ENCODE results near the gene RAB11A. TPM values are rescaled to one million over a fixed set of nuclear protein-coding genes. Genes with fewer than 3 reads are reported as not detected.

Gene RAB11A
- total and polyA plus RNA-seq, 9 of the 15 experiments (the other 6 are each of a cell fraction or from before 2014, with no cell fraction given): 129 to 369 (median 245) TPM

DNA sequence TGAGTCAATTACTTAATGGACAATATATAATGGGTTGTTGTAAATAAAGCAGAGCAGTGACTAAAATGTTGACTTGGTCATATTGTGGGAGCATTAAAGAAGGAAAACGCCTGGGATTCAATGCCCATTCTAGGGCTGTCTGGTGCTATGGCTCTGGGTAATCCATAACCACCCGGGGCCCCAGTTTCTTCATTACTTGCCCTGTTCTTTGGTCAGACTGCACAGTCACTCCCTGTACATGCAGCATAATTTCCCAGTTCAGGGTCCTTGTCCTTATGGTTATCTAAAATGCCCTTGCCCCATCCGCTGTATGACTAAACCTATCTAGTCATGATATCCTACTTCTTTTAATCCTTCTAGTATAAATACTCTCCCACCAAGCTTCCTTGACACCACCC lies 49.7 kb upstream of the RAB11A start (continued):
- TF ChIP-seq, protein P1, sequence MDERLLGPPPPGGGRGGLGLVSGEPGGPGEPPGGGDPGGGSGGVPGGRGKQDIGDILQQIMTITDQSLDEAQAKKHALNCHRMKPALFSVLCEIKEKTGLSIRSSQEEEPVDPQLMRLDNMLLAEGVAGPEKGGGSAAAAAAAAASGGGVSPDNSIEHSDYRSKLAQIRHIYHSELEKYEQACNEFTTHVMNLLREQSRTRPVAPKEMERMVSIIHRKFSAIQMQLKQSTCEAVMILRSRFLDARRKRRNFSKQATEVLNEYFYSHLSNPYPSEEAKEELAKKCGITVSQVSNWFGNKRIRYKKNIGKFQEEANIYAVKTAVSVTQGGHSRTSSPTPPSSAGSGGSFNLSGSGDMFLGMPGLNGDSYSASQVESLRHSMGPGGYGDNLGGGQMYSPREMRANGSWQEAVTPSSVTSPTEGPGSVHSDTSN (CRISPR knock-in tag; IDR thresholded peaks at IDR 0.05; ENCODE audit: low read depth): no peak
- TF ChIP-seq, protein P1 (tag; conservative IDR thresholded peaks at IDR 0.05; ENCODE audit: low read depth): no peak
- TF ChIP-seq NR2C2 (CRISPR knock-in tag; IDR thresholded peaks at IDR 0.05) (no peak), NR2C2 (tag; IDR thresholded peaks at IDR 0.05) (peak; percentile 24; the same call in 1 of the 2 replicates), DNMT1 (IDR thresholded peaks at IDR 0.05) (no peak), KDM1A (IDR thresholded peaks at IDR 0.05) (no peak), PHF8 (IDR thresholded peaks at IDR 0.05; ENCODE audit: borderline replicate concordance, low read length) (no peak; the same call in 1 of the 2 replicates), KDM4B (IDR thresholded peaks at IDR 0.05; ENCODE audit: borderline replicate concordance in 2 of 2, low read depth in 1 of 2) (no peak), SP2 (IDR thresholded peaks at IDR 0.05; ENCODE audit: extremely low read depth, low read depth, low read length, poor library complexity, severe bottlenecking) (no peak), KAT7 (CRISPR knock-in tag; IDR thresholded peaks at IDR 0.05; ENCODE audit: borderline replicate concordance) (no peak), FOXJ3 (CRISPR knock-in tag; IDR thresholded peaks at IDR 0.05) (no peak), KAT2B (IDR thresholded peaks at IDR 0.05; ENCODE audit: low read depth, low read length) (no peak), CSDE1 (IDR thresholded peaks at IDR 0.05) (no peak), SAFB2 (IDR thresholded peaks at IDR 0.05; ENCODE audit: borderline replicate concordance, low read depth, low read length, severe bottlenecking) (no peak), ZNF232 (CRISPR knock-in tag; IDR thresholded peaks at IDR 0.05) (no peak), TFAM (CRISPR knock-in tag; conservative IDR thresholded peaks at IDR 0.05) (no peak), FOXA3 (CRISPR knock-in tag; conservative IDR thresholded peaks at IDR 0.05 in 1 of 2, IDR thresholded peaks at IDR 0.05 in 1 of 2) (no peak), CHAMP1 (IDR thresholded peaks at IDR 0.05) (no peak), TCF3 (CRISPR knock-in tag; IDR thresholded peaks at IDR 0.05) (peak; percentile 79), ZNF77 (CRISPR knock-in tag; IDR thresholded peaks at IDR 0.05) (no peak), C11orf30 (IDR thresholded peaks at IDR 0.05; ENCODE audit: low read depth) (peak; percentile 89), ZNF274 (IDR thresholded peaks at IDR 0.05; ENCODE audit: borderline replicate concordance, low read depth, low read length) (no peak)
- TF ChIP-seq, protein P2, sequence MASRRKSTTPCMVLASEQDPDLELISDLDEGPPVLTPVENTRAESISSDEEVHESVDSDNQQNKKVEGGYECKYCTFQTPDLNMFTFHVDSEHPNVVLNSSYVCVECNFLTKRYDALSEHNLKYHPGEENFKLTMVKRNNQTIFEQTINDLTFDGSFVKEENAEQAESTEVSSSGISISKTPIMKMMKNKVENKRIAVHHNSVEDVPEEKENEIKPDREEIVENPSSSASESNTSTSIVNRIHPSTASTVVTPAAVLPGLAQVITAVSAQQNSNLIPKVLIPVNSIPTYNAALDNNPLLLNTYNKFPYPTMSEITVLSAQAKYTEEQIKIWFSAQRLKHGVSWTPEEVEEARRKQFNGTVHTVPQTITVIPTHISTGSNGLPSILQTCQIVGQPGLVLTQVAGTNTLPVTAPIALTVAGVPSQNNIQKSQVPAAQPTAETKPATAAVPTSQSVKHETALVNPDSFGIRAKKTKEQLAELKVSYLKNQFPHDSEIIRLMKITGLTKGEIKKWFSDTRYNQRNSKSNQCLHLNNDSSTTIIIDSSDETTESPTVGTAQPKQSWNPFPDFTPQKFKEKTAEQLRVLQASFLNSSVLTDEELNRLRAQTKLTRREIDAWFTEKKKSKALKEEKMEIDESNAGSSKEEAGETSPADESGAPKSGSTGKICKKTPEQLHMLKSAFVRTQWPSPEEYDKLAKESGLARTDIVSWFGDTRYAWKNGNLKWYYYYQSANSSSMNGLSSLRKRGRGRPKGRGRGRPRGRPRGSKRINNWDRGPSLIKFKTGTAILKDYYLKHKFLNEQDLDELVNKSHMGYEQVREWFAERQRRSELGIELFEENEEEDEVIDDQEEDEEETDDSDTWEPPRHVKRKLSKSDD (conservative IDR thresholded peaks at IDR 0.05; ENCODE audit: low read length): no peak

Data from K562 (cell line).